ENCODE measurements around the gene NOS3. TPM values are rescaled to one million over a fixed set of nuclear protein-coding genes. Genes with fewer than 3 reads are reported as not detected.

NOS3 gene
- total RNA-seq, 1 donor from 2014 or later: 1.0 TPM

DNA sequence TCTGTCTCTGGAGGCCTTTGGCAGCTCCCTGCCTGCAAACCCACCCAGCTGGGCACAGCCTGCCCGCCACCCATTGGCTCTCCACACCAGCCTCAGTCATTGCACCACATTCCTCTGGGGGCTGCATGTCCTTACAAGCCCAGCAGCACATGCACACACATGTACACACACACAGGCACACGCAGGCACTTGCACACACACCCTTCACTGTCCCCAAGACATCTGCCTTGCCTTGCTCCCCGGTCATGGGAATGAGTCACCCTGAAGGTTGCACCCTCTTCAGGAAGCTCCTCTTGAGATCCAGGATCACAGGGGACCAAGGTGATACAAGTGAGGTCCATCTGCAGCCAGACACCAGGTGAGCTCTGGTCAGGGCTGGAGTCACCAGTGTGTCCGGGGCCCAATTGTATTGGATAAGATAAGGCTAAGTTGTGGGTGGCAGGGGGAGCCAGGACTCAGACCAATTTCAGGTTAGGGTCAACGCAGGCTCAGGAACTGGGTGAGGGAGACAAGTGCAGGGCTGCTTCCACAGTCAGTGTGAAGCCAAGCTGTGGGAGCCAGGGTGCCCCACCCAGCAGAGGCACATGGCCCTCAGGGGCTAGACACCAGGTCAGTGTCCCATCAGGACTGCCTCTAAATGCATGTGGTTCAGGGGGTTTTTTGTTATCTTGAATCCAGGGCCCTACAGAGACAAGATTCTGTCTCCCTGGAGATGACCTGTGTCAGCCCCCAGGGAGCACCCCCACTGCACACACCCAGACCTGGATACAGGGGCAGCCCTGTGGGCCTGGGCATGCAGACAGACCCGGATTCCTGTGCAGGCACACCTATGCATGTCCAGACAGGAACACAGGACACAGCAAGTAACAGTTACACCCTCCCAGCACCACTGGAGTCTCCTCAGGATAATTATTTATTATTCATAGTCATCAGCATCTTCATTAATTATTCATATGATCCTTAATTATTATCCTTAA lies 46.5 kb upstream of the NOS3 start:
- DNase-seq (ENCODE audit: low read depth): no peak
- no peaks in the 10 kb centered on the region for H3K36me3 ChIP-seq (ENCODE audit: control insufficient read depth, insufficient read depth, low read length)
- H3K4me3 ChIP-seq (ENCODE audit: low read depth, low read length): no peak overlapping the region
- H3K27me3 ChIP-seq (ENCODE audit: control insufficient read depth, insufficient read depth, low read length): peaks cover 40% of the 10 kb centered on the region
- TF ChIP-seq, protein P1, sequence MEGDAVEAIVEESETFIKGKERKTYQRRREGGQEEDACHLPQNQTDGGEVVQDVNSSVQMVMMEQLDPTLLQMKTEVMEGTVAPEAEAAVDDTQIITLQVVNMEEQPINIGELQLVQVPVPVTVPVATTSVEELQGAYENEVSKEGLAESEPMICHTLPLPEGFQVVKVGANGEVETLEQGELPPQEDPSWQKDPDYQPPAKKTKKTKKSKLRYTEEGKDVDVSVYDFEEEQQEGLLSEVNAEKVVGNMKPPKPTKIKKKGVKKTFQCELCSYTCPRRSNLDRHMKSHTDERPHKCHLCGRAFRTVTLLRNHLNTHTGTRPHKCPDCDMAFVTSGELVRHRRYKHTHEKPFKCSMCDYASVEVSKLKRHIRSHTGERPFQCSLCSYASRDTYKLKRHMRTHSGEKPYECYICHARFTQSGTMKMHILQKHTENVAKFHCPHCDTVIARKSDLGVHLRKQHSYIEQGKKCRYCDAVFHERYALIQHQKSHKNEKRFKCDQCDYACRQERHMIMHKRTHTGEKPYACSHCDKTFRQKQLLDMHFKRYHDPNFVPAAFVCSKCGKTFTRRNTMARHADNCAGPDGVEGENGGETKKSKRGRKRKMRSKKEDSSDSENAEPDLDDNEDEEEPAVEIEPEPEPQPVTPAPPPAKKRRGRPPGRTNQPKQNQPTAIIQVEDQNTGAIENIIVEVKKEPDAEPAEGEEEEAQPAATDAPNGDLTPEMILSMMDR (IDR thresholded peaks at IDR 0.05; ENCODE audit: insufficient read depth, low read length, poor library complexity, severe bottlenecking): no peak

DNA sequence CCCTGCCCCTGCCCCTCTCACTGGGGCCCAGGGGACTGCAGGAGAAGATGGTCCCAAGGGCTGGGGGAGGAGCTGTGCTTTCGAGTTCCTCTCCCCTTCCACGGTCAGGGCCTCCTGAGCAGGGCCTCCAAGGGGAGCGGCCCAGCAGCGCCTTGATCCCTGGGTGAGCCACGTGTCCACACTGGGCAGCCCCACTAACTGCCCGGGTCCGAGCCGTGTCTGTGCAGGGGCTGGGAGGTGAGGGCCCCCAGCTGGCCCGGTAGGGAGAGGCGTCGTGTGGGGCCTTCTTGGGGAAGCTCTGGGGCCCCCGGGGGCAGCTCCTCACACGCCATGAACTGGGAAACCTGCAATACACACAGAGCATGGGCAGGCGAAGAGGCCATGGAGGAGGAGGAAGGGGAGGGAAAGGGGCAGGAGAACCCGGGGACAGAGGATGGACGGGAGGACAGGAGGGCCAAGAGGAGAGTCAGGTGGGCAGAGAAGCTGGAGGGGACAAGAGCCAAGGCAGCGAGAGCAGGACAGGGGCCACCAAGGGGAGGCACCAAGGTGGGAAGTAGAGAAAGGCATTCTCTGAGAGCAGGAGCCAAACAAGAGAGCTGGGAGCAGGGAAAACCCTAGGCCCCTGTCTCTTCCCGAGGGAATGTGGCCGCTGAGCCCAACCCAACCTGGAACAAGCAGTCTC lies 45.5 kb upstream of the NOS3 start:
- no peak overlapping the region for H3K4me3 ChIP-seq (ENCODE audit: low read depth, low read length)
- H3K36me3 ChIP-seq (ENCODE audit: control insufficient read depth, insufficient read depth, low read length): no peaks in the 10 kb centered on the region
- DNase-seq (ENCODE audit: low read depth): no peak
- H3K27me3 ChIP-seq (ENCODE audit: control insufficient read depth, insufficient read depth, low read length): peaks cover 44% of the 10 kb centered on the region
- TF ChIP-seq, protein P1 (IDR thresholded peaks at IDR 0.05; ENCODE audit: insufficient read depth, low read length, poor library complexity, severe bottlenecking): no peak

GRCh38 chr7:150945853-150946420 lies 44.9 kb upstream of the NOS3 start:
- DNase-seq (ENCODE audit: low read depth): no peak
- Histone ChIP-seq H3K27me3 (ENCODE audit: control insufficient read depth, insufficient read depth, low read length) (peaks cover 47% of the 10 kb centered on the region), H3K36me3 (ENCODE audit: control insufficient read depth, insufficient read depth, low read length) (no peaks in the 10 kb centered on the region), H3K4me3 (ENCODE audit: low read depth, low read length) (no peak overlapping the region)
- TF ChIP-seq, protein P1 (IDR thresholded peaks at IDR 0.05; ENCODE audit: insufficient read depth, low read length, poor library complexity, severe bottlenecking): no peak

GRCh38 chr7:150946421-150947240 lies 44.2 kb upstream of the NOS3 start:
- H3K27me3 ChIP-seq (ENCODE audit: control insufficient read depth, insufficient read depth, low read length): peaks cover 47% of the 10 kb centered on the region
- no peak for DNase-seq (ENCODE audit: low read depth)
- H3K36me3 ChIP-seq (ENCODE audit: control insufficient read depth, insufficient read depth, low read length): no peaks in the 10 kb centered on the region
- TF ChIP-seq, protein P1 (IDR thresholded peaks at IDR 0.05; ENCODE audit: insufficient read depth, low read length, poor library complexity, severe bottlenecking): no peak
- H3K4me3 ChIP-seq (ENCODE audit: low read depth, low read length): no peak overlapping the region

- Histone ChIP-seq H3K4me3 (ENCODE audit: low read depth, low read length) (no peak overlapping the region), H3K27me3 (ENCODE audit: control insufficient read depth, insufficient read depth, low read length) (peaks cover 47% of the 10 kb centered on the region), H3K36me3 (ENCODE audit: control insufficient read depth, insufficient read depth, low read length) (no peaks in the 10 kb centered on the region)
- DNase-seq (ENCODE audit: low read depth): no peak
- TF ChIP-seq, protein P1 (IDR thresholded peaks at IDR 0.05; ENCODE audit: insufficient read depth, low read length, poor library complexity, severe bottlenecking): no peak
Observed at GRCh38 chr7:150947241-150947745, 43.5 kb upstream of the NOS3 start.

All from kidney epithelial cell (primary cell).